Measurements from ENCODE around the gene NDOR1. TPM values are rescaled to one million over a fixed set of nuclear protein-coding genes. Genes with fewer than 3 reads are reported as not detected.
A peak's percentile ranks its signal among the peaks of the same experiment; 100 is the strongest.

Gene NDOR1
- total RNA-seq, 1 experiment from 2014 or later, result 14.3 TPM

DNA sequence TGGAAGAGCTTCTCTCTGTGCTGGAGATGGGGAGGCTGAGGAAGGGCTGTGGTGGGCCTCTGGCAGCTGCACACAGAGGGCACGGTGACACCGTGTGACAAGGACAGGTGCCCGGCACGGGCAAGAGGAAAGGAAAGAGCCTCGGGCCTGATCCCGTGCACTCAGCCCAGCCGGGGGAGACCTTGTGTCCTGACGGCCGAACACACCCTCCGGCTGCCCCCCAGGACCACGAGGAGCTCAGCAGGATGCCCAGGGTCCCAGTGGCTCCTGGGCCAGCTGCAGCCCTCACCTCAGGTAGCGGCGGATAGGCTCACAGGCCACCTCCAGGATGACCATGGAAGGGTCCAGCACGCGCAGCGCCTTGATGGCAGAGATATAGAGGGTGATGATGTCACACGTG is 22.7 kb upstream of the NDOR1 start:
- no peak for DNase-seq (ENCODE audit: low read depth)

DNA sequence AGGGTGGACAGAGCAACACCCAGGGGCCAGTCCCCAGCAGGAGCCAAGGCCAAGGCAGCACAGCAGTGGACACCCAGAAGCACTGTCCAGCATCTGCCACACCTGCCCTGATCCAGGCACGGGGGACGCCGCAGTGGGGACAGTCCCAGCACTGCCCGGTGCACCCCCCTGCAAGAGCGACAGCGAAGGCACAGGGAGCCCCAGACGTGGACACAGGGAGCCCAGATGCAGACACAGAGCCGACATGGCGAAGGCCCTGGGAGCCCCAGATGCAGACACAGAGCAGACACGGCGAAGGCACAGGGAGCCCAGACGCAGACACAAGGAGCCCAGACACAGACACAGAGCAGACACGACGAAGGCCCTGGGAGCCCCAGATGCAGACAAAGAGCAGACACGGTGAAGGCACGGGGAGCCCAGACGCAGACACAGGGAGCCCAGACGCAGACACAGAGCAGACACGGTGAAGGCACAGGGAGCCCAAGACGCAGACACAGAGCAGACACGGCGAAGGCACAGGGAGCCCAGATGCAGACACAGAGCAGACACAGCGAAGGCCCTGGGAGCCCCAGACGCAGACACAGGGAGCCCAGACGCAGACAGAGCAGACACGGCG is 21.4 kb upstream of the NDOR1 start:
- DNase-seq (ENCODE audit: low read depth), result no peak

DNA sequence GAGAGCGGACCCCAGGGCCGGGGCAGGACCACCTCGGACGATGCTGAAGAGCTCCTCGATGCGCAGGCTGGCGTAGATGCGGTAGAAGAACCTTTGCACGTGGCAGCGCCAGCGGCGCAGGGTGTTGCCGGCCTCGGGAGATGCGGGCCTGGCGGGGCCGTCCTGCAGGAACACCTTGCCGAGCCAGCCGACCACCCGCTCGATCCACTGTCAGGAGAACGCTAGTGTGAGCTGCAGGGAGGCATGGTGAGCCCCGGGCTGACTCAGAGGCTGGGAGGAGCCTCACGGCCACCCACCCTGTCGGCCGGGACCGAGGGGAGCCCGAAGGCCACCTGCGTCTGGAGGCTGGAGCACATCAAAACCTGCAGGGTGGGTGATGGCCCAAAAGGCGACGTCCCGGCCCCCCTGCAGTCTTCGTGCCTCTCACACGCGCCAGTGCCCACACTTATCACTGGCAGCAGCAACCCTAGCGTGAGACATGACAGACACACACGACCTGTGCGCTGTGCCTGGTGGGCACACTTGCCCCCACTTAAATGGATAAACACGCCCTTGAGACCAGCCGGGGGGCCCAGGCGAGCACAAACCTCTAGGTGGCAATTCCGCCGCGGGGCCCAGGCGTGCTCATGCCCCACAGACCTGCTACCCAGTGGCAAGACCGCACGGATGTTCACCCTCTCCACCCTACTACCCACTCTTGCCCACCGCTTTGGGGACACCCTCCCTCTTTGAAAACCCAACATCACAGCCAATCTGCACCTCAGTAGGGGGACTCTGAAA is 20.4 kb upstream of the NDOR1 start:
- DNase-seq (ENCODE audit: low read depth), result no peak

DNA sequence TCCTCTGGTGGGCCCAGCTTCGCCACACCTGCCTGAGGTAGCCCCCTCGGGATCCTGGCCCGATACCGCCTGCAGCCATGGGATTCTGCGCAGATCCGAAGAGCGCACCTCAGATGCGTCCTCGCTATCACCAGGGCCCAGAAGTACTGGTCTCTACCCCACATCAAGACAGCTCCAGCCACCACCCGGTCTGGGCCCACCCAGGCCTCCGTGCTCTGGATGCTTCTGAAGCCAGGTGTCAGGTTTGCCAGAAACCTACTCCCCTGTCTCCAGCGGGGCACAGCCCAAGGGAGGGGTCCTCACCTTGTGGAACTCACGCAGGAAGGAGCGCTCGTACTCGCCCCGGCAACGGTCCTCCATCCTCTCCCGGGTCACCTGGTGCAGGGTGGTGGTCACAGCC is 19.6 kb upstream of the NDOR1 start:
- DNase-seq (ENCODE audit: low read depth), result no peak

DNA sequence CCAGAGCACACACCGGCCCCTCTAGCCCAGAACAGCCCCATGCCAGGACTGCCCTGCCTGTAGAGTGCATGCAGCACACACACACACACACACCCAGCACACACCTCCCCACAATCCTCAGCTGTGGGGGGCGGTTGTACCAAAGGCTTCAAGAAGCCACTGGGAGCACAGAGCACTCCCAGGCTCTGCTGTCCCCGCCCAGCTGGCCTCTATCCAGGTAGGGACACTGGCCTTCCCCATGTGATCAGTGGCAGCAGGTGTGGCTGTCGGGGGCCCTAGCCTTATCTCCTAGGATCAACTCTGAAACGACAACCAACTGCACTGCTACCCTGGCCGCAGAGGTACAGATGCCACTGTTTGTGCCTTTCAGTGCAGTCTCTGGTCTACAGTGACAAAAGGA is 19.1 kb upstream of the NDOR1 start:
- DNase-seq (ENCODE audit: low read depth), result no peak

DNA sequence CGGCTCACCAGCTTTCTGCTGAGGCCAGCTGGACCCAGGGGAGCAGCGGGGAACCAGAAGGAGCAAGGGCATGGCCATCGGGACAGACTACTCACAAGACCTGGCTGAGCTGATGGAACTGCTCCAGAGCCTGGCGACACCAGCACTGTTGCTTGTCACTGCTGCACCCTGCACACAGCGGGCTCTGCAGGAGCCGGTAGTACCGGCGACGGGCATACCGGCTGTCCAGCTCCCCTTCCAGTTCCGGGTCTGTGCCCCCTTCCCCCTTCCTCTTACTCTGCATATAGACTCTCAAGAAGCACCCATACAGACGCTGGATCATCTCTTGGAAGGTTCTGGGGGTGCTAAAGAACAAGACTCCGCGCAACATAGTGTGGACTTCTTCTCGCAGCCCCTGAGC is 18.1 kb upstream of the NDOR1 start:
- DNase-seq (ENCODE audit: low read depth), result no peak

DNA sequence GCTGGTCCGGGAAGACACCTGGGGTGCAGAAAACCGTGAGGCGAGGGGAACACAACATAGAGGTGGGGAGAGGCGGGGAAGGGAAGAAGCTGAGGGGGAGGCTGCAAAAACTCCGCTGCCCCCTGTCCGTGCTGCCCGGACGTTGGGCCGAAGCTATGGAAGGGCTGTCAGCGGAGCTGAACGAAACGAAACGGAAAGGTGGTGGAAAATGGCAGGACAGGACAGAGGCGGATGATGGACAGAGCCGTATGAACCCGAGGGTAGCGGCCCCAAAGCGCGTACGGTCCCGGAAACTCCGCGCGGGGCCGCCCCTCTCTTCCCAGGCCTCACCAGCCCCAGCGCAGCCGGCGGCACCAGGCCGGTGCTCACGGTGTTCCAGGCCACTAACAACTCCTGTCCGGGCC is 17.4 kb upstream of the NDOR1 start:
- DNase-seq (ENCODE audit: low read depth), result no peak

DNA sequence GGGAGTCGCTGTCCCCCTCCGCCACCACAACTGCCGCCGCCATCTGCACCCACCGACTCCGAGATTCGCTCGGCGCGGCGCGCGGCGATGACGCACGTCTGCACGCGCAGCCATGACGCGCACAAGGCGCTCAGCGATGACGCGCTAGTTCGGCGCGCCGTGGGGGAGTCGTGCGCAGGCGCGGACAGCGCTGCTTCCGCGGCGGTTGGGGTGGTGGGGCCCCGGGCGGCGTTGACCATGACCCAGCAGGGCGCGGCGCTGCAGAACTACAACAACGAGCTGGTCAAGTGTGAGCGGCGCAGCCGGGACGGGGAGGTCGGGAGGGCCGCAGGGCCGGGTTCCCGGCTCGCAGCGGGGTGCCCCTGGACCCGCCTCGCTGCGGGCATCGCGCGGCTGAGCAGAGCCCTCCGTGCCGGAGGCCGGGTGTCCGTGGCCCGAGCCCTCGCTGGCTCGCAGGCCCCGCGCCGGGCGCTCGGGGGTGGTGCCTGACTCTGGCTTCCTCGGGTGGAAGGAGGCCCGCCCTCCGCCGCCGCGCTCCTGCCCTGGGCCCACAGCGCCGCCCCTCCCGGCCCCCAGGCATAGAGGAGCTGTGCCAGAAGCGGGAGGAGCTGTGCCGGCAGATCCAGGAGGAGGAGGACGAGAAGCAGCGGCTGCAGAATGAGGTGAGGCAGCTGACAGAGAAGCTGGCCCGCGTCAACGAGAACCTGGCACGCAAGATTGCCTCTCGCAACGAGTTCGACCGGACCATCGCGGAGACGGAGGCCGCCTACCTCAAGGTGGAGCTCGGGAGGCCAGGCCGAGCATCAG is 16.8 kb upstream of the NDOR1 start, which contains the start of the genes ANAPC2 and SSNA1:
TSS of gene ANAPC2 (minus strand) at position 71 of the 807 bp plus-strand sequence. CDS start at position 43, 28 bp downstream.
TSS of gene SSNA1 (plus strand) at position 187 of the 807 bp plus-strand sequence. CDS start at position 238, 51 bp downstream.
- peak; percentile 98 for DNase-seq (ENCODE audit: low read depth)

DNA sequence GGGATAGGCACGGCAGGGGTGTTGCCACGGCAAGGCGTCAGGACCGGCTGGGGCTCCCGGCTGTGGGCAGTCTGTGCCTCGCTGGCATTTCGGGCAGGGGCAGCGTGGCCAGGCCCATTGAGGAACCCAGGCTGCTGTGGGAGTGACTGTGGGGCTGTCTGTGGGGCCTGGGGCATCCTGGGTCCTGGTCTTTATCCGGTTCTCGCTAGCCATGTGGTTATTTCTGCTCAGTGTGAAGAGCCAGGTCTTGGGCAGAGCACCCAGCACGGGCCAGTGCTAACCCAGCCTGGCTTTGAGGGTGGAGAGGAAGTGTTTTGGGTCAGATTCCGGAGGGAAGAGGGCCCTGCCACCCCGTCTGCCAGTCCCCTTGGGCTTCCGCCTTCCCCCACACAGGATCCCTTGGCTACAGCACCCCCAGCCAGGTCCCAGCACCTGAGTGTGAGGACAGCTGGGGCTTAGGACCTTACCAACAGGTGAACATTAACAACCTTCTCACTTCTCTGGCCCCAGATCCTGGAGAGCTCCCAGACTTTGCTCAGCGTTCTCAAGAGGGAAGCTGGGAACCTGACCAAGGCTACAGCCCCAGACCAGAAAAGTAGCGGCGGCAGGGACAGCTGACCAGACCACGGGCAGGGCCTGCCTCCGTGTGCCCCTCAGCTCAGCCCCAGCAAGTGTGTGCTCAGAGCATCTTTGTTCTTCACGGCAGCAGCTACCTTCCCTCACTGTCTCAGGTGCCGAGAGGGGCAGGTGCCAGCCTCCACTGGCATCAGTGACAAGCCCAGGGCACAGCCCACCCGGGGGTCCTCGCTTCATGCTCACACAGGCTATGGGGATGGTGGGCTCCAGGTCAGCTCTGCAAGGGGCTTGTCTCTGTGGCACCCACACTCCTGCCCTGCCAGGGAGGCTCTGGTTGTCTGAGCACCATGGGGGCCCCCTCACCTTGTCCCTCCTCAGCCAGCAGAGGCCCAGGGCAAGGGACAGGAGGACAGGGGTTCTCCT is 15.9 kb upstream of the NDOR1 start:
- no peak for DNase-seq (ENCODE audit: low read depth)

DNA sequence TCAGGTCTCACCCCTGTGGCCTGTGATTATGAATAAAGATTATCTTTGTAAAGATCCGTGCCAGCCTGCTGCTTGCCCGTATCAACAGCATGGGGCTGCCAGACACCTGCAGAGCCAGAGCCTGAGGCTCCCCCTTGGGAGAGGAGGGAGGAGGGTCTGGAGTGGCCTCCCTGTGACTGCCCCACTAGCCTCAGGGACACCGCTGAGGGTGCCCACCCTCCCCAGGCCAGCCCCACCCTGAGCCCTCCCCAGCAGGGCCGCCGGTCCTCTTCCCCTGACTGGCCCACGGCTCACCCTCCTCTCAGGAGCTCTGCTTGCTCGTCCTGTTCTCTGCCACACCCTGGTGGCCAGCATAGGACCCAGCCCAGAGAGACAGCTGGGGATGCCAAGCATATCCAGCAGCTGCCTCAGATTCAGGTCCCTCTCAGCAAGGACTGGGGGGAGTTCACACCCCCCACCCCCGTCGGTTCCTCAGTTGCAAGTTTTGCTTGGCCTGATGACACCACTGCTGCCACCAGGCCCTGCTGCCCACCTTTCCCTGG is 15.1 kb upstream of the NDOR1 start:
- DNase-seq (ENCODE audit: low read depth), result no peak

DNA sequence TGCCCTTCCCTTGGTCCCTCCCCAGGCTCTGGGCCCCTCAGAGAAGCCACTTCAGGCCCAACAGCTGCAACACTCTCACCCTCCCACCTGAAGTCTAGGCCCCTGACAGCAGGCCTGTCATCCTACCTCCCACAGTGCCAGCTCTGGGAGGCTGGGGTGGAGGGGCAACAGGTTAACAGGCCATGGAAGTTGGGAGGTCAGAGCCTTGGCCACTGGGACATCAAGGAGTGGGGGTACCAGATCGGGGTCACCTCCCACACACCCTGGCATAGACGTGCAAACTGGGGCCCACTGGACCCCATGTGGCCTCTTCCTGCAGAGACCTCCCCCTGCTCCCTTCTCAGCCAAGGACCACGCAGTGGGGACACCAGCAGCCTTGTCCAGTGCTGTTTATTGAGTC is 14.3 kb upstream of the NDOR1 start:
- DNase-seq (ENCODE audit: low read depth), result no peak

DNA sequence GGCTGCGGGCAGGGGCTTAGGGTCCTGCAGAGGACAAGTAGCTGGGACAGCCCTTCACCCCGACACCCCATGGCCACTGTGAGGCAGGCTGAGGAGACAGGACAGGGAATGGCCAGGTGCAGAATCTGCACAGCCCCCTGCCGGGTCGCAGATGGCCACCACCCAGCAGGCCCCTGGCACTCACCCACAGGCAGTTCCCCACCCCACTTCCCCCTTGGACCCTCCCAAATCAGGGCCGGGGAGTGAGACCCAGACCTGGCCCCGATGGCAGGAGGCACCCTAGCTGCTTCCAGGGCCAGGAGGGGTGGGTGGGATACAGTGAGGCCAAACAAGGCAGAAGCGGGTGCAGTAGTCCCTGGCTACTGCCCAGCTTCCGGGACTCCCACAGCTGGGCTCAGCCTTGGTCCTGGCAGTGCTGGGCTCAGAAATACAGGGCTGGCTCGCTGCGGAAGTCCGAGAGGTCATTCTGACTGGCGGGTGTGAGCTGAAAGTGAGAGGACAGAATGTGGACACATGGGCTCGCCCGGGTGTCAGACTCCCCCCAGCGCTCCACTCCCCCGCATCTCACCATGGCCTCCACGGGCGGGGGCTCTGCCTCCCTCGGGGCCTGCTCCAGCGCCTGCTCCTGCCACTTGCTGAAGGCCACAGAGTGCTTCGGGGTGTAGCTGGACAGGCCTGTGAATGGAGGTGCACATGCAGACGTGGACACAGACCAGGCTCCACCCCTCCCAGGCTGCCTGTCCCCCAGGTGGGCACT is 13.6 kb upstream of the NDOR1 start:
- no peak for DNase-seq (ENCODE audit: low read depth)

DNA sequence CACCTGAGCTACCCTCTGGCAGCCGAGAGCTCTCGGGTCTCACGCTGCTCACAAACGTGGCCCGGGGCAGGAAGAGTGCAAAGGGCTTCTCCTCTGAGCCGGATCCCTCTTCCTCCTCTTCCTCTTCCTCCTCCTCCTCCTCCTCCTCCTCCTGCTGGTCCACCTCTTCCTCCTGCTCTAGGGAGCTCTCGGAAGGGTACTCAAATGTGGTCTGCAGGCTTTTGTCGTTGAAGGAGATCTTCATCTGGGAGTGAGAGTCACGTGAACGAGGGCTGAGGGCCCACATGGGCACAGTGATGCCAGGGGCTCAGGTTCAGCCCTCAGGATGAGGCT is 13.1 kb upstream of the NDOR1 start:
- DNase-seq (ENCODE audit: low read depth), result no peak

DNA sequence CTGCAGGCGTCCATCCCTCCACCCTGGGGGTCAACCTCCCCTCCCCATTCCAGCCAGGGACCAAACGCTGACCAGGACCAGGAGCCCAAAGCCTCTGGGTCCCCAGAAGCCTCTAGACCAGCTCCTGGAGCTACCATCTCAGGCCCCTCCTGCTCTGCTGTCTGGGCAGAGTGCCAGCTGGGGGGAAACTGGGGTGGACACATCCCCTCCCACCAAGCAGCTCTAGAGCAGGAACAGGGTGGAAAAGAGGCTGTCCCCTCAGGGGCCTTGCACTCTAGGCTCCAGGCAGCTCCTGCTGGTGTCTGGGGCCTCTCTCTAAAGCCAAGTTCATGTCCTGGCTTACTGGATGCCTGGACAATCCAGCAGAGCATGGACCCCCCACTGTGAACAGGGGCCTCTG is 12.6 kb upstream of the NDOR1 start:
- DNase-seq (ENCODE audit: low read depth), result no peak

DNA sequence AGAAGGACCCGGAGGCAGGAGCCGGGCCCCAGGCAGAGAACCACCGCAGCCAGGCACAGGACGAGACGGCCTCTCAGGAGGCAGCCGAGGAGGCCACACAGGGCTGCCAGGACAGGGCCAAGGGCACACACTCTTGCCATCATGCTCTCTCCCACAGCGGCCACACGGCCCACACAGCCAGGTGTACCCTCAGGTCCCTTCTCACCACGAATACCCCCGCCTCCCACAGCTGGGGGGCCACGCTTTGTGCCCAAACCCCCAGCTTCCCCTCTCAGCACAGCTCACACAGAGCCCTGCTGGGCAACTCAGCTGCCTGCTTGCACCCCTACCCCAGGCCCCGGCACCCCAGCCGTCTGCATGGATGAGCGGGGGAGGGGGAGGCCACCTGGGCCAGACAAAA is 11.7 kb upstream of the NDOR1 start:
- no peak for DNase-seq (ENCODE audit: low read depth)

DNA sequence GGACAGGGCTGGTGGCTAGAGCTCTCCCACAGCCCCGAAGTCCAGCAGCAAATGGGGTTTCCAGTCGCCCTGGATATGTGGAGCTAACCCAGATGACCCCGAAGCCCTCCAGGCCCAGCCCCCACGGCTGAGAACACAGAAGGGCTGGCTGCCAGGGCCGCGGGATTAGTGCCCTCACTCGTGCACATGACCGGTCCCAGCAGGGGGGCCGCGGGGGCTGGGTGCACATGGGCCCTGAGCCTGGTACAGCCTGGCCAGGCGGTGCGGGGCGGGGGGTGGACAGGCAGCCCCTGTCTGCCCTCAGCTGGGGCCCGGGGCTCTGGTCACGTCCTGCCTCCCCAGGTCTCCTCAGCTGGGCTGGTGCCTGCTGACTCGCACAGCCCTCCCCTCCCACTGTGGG is 11.1 kb upstream of the NDOR1 start:
- DNase-seq (ENCODE audit: low read depth), result no peak

DNA sequence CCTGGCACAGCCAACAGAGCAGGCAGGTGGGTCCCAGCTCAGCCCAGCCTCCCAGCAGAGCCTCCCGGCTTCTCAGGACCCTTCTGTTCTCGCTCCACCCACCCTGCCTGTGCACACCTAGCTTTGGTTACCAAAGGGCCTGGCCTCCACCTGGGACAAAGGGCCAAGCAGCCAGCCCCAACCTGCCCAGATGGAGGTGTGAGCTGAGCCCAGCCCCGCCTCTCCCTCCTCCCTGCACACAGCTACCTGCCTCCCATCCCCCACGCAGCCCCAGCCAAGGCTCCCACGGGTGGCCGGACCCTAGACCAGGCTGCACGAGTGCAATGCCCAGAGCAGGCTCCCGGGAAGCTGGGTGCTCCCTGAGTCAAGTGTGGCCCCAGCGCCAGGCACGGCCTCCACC is 10.6 kb upstream of the NDOR1 start:
- no peak for DNase-seq (ENCODE audit: low read depth)

DNA sequence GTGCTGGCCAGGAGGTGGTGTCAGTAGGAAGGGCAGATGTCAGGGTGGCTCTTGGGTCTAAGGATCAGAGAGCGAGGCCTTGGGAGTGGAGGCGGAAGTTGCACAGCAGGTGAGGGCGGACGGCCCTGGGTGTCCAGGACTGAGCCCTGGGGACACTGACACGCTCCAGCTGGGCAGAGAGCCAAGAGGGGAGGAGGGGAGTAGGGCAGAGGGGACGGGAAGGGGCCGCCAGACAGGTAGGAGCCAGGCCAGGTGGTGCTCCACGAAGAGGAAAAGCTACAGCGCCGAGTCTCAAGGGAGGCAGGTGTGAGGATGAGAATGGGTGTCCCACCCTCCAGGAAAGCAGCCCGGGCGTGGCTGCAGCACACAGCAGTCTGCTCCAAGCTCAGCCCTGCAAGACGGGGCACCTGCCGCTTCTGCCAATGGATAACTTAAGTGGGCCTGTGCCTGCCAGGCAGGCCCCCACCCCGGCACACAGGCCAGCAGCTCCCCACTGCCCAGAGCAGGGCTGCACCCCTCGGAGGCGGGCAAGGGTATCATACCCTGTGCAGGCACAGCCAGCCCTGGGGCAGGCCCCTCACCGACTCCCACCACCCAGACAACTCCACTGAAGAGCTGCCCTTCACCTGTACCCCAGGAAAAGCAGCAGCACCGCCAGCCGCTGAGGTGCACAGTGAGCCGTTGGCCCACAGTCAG is 9.8 kb upstream of the NDOR1 start:
- DNase-seq (ENCODE audit: low read depth), result no peak

DNA sequence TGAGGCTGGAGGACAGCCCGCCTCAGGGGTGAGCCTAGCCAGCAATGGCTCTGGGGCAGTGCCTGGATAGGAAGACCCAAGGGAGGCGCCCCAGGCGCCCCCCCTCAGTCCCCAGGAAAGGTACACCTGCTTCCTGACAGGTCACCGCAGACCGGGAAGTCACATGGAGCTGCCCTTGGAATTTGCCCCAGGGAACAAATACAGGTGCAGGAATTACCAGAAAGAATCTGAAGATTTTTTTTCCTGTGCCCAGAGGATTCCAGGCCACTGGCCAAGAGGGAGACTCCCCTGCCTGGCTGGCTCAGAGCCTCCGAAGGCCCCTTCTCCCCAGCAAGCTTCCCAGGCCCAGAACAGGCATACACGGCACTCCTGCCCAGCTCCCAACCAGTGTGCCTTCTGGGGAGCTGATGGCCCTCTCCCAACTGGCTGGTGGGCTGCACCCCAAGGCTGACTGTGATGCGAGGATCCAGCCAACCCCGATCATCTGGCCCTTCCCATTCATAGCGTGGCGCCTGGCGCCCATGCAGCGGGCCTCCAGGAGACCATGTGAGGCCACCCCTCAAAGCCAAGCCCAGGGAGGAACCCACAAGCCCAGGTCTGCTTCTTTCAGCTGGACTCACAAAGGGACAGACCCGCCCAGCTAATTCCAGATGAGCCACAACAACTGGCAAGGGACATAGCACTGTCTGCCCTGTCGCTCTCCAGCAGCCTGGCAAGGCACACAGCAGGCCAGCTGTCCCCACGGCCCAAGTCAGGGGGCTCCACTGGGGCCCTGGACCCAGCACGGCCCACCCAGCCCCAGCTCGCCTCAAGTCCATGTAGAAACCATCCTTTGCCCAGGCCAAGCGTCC is 7.2 kb upstream of the NDOR1 start:
- no peak for DNase-seq (ENCODE audit: low read depth)
